Measurements from ENCODE around the gene RDH11.

The RDH11 gene

GRCh38 chr14:67645414-67645813, 50.1 kb downstream of the RDH11 start:
- no peak for FAIRE-seq

- FAIRE-seq: no peak
These were observed 51.1 kb downstream of the RDH11 start for GRCh38 chr14:67644428-67644827.

GRCh38 chr14:67643713-67644112, 51.9 kb downstream of the RDH11 start:
- FAIRE-seq: no peak

GRCh38 chr14:67641902-67642749, 53.4 kb downstream of the RDH11 start:
- no peak for FAIRE-seq

- no peak for FAIRE-seq
These were observed 54.1 kb downstream of the RDH11 start for GRCh38 chr14:67641480-67641879.

GRCh38 chr14:67638642-67639041, 56.9 kb downstream of the RDH11 start:
- no peak for FAIRE-seq

- FAIRE-seq: no peak
These were observed 59.1 kb downstream of the RDH11 start for GRCh38 chr14:67636361-67636919.

GRCh38 chr14:67633451-67634147, 62.0 kb downstream of the RDH11 start:
- no peak for FAIRE-seq

GRCh38 chr14:67630938-67631337, 64.6 kb downstream of the RDH11 start:
- FAIRE-seq: no peak

GRCh38 chr14:67630186-67630585, 65.4 kb downstream of the RDH11 start:
- FAIRE-seq: no peak

- no peak for FAIRE-seq
These were observed 68.0 kb downstream of the RDH11 start for GRCh38 chr14:67627519-67627918.

Data from A204.1 (cell line).